GM19043 (cell line): ENCODE measurements around the gene RYR3.

Experiments
- ATAC-seq: cut with Tn5 transposase; IDR thresholded peaks from one replicate; pipeline ENCODE4 v1.9.1; 2021; ENCODE audit warnings: low read depth; ENCODE audit not compliant: unreplicated experiment

Gene RYR3

DNA sequence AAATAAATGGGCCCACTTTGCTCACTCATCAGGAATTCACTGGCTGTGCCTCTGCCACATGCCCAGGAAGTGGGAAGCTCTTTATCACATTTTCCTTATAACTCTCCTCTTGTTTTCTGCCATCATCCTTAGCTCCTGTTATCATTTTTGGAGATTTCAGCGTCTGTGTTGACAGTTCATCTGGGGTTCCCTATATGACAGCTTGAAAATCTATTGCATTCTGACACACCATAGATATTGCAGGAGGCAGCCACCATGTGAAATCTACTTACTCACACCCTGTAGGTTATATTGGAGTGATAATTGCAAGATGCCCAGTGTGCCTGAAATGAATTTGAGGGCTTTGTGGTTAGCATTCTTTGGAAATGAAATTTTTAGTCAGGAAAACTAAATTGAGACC, 132.9 kb downstream of the RYR3 start:
- ATAC-seq = no peak

DNA sequence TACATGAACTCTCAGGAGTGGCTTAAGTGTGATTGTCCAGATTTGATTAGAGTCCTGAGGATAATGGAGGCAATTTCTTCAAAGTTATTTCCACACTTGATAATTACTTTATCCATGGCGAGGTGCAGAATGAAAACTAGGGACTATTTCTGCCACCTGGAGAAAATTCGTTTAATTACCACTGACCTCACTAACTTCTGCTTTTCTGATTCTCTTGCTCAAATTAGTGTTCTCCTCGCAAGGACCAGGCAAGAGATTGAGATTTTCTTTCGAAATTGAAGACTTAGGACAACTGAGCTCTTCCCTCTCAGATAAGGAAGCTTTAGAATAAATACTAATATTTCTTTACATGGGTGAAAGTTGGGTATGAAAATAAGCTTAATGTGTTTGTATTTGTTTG, 135.2 kb downstream of the RYR3 start:
- no peak for ATAC-seq

DNA sequence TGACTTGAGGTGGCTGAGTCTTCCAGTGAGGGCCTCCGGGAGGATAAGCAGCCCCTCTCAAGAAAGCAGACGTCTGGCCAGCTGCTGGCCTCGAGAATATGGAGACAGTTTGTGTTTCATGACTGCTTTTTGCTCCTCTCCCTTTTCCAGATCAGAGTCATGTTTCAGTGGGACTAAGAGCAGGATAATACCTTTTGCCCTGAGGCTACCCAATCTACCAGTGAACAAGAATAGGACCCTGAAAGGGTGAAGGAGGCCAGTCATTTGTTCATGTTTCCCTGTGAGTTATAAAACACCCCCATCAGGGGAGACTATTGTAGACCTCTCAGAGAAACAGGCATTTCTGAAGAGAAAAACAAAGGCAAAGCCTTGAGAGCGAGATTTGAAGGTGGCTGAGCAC, 137.4 kb downstream of the RYR3 start:
- no peak for ATAC-seq

DNA sequence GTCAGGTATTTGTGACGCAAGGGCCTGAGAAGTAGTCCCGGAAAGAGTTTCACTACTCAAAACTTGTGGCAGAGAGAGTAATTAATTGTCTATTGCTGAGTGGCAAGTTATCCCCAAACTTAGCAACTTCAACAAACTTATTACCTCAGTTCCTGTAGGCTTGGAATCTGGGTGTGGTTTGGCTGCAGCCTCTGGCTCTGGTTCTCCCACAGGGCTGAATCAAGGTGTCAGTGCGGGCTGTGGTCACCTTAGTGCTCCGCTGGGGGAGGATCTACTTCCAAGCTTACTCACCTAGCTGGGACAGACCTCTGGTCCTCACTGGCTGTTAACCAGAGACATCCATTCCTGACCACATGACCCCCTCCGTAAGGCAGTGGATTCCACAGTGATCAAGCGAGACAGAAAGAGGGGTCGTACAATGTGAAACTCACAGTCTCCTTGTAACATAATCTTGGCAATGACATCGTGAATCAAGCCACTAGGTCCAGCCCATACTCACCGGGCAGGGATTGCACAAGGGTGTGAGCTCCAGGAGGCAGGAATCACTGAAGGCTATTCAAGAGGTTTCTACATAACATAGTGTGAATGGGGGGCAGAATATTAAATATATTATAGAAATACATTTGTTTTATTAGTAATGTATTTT, 138.3 kb downstream of the RYR3 start:
- no peak for ATAC-seq

DNA sequence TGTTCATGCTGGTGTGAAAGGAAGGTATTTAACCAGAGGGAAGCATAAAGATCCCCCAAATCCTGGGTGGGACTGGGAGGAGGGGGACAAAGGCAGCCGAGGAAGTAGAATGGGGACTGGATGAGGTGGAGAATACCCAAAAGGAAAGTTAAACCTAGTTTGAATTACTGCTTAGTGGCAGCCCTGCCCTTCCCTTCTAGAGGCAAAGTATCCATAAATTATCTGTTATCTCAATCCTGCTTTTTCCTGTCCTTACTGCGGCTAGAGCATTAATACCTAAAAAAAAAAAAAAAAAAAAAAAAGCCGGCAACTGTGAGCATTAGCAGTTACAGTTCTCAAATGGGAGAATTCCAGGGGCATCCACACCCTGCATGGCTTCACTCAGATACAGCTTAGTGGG, 139.0 kb downstream of the RYR3 start:
- no peak for ATAC-seq

DNA sequence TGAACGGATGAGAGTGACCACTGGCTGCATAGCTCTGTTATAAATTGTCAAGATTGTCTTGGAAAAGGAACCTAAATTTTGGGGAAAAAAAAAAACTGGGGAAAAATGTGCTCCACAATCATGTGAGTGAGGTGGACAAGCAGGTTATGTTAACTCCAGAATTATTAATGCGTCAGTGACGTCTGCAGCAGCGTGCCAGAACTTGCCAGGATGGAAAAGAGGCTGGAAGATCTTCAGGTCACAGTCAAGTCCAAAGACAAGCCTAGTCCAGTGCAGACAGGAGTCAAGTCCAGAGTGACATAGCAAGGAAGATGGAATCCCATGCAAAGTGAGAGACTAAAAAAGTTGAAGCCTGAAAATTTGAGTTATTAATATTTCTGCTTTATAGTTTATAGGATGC, 140.6 kb downstream of the RYR3 start:
- no peak for ATAC-seq

DNA sequence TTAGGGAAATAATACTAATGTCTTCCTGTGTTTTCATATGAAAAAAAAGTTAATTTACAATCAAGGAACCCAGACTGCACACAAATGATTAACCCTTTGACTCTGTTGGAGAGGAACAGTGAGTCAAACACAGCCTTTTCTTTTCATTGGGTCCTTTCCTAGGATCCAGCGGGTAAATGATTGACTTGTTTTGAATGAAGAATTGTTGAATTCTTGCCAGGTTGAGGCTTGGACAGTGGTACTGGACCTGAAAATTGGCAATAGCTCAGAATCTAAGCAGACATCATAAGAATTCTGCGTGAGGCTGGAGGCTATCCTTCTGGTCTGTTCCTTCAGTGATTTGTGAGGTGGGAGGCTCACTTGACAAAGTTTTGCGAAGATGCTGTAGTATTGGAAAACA, 143.0 kb downstream of the RYR3 start:
- ATAC-seq = no peak

DNA sequence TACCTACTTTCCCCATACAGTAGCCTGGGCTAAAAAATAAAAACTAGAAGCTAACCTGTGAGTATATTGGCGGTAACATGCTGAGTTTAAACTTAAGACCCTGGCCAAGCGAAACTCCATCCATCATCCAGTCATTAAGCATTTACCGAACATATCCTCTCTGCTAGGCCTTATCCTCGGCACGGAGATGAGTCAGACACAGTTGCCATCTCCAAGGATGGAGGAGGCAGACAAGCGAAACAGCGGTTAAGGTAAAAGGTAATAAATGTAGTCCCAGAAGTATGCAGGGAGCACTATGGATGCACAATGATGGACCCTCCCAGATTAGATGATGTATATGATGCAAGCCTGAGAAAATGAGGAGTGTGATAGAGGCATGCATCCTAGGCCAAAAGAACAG, 143.6 kb downstream of the RYR3 start:
- ATAC-seq = no peak

DNA sequence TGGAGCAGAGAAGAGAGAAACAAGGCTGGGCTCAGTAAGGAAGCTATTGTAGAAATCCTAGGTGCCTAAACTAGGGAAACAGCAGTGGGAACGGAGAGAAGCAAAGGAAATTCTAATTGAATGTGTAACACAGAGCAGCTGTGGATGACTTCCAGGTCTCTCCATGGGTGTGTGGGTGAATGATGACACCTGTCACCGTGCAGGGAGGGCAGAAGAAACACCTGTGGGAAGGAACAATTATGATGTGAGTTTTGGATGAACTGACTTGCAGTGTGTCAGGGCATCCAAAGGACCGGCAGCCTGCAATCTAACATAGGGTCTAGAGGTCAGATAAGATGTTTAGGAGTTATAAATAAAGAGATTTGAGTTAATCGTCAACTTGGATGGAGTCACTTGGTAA, 144.2 kb downstream of the RYR3 start:
- no peak for ATAC-seq

DNA sequence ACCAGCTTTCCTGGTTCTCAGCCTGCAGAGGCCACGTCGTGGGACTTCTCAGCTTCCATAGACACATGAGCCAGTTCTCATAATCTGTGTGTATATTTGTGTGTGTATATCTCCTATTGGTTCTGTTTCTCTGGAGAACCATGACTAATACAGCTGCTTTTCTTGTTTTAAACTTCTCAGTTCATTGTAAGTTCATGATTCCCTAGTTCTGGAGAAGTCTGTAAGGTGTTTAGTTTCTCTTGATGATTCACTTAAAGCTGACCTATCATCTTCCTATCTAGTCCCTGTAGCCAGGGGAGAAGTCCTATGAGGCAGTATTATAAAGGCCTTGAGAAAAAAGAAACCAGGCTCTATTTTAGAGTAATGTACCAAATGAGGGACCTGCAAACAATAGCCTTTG, 147.7 kb downstream of the RYR3 start:
- no peak for ATAC-seq

DNA sequence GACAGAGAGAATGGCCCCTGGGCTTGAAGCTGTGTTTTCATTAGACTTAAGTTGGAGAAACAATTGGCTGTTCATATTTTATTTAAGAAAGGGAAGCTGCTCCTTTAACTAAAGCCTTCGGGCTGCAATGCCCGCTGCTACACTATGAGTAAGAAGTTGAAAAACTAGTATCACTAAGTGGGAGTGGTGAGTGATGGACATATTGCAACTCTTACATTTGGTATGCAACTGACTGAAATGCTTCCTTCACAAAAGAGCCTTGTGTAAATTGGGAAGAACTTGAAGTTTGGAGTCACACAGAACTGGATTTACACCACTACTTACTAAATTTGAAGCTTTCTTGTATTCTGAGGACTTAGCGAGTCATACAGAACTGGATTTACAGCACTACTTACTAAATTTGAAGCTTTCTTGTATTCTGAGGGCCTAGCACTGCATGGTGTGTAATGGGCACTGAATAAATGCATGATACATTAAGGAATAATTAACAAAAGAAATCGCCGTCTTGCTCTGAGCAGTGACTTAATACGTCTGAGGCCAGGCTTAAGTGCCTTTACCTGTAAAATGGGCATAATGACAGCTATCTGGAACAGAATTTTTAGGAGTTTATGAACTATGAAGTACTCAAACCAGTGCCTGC, 149.5 kb downstream of the RYR3 start:
- ATAC-seq = no peak

DNA sequence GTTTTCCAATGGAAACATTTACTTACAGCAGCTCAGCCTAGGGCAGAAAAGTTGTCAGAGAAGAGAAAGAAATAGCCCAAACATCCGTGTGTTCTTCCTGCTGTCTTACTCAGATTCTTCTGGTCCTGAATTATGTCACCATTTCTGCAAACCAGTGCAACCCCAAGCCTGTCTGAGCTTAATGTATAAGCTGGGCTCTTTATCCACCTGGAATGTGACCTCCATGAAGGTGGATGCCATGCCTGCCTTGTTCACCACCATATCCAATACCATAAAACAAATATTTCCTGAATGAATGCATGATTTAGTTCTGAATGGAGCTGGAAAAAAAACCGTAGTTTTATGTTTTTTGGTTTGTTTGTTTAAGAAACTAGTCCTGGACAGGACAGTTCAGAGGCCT, 150.9 kb downstream of the RYR3 start:
- no peak for ATAC-seq

DNA sequence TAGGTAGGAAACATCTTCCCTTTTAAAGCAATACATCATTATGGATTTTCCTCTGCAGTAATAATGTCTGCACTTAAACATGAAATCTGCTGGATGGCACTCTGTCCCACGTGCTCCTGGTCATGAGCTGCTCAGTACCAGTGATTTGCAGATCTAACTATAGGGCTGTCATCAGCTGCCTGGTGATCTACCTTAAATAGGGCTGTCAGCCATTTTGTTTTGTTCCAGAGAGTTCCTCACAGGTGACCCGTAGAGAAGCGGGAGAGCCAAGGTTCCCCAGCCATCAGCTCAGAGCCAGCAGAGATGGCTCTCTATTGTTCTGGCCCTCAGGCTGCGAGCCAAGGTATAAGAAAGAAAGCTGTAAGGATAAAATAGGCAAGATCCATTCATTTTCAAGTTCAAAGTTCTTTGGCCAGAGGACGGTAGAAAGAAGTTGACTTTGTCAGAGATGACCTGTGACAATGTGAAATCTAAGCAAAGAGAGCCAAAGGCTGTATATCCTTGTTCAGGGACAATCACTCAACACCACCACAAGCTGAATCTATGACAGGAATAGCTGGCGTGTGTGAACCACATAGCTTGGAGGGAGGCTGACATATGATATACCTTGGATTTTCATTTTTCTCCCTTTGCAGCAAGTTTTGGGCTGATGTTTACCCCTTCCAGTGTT, 156.5 kb downstream of the RYR3 start:
- no peak for ATAC-seq

DNA sequence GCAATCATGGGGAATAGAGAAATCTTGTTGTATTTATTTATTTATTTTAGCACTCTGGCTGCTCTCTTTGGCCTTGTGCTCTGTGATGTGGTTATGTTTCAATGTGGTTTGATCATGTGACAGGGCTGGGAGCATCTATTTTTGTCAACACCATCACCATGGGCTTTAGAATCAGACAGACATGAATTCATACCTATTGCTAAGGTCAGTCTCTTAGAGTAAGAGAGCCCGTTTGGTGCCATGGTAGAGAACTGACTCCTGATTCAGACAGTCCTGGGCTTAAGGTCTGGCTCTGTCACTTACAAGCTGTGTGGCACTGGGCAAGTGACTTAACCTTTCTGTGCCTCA, 157.0 kb downstream of the RYR3 start:
- no peak for ATAC-seq

DNA sequence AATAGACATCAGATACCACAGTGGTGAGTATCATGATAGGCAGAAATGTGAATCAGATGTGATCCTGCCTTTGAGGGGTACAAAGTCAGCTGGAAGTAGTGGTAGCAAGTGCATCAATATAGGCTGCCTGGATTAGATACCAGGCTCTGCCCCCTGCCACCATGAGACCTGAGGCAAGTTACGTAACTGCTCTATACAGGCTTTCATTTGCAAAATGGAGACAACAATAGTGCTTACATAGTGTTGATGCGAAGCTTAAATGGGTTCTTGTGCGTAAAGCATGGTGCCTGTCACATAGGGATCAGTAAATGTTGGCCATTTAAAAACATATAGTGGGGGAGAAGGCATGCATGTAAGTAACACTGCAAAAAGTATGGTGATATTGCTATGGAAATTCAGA, 158.0 kb downstream of the RYR3 start:
- no peak for ATAC-seq

DNA sequence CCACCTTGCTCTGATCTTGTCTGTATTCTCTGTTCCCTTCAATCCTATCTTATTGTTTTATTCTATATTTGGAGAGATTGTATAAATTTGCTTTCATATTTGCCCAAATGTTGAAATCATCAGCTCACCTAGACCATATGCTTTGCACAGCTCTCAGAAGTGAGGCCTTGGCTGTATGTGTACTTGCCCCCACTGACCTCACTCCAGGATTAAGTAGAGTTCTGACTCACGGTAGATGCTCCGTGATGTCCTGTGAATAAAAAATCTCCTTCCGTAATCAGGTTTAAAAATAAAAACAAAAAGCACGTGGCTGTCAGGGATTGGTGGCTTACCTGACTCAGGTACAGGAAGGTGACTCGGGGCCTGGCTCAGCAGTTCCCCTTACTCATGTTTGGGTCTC, 162.2 kb downstream of the RYR3 start:
- ATAC-seq = no peak

DNA sequence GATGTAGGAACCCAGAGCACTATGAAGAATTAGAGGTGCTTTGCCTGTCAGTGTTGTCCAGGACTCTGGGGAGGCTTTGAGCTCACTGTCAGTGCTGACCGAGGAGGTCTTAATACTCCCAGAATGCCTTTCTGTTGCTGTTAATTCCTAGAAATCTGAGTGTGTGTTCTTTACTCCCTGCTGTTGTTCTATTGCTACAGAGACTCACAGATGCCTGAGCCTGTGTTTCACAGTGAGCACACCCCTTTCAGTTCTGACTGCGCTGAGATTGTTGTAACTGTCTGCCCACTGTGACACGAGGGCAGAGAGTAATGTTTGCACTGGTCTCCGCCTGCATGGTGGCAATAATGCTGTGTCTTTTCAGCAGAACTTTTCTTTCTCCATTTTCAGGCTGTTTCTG, 162.9 kb downstream of the RYR3 start:
- ATAC-seq = no peak

DNA sequence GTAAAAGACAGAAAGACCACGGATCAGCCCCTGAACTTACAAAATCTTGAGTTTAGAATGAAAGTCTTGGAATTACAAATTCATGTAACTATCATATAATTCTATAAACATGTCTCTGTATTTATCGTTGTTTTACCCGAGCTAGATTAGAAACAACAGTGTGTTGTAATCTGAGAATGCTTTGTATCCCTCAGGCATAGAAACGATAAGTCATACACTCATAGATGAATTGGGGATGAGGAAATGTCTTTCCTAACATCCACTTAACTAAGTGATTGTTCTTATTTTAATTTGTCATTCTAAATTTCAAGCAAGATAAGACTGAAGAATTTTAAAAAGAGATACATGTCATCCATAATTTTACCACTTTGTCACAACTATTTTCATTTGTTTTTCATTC, 165.3 kb downstream of the RYR3 start:
- ATAC-seq = no peak

DNA sequence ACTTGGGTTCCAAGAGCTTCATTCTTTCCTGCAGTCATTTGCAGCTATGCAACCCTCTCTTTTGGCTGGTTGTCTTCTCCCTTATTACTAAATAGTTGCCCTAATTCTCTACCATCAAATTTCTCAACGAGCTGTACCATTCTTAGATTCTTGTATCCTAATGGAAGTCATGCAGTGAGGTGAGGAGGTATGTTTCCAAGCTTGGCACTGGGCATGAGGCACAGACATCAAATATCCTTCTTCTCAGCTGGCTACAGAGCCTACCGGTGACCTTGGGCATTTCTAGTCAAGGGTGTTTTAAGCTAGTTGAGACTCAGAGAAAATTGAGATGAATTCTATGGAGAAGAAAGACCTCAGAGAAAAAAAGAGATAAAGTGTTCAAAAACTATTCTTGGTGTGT, 166.1 kb downstream of the RYR3 start:
- ATAC-seq = no peak

DNA sequence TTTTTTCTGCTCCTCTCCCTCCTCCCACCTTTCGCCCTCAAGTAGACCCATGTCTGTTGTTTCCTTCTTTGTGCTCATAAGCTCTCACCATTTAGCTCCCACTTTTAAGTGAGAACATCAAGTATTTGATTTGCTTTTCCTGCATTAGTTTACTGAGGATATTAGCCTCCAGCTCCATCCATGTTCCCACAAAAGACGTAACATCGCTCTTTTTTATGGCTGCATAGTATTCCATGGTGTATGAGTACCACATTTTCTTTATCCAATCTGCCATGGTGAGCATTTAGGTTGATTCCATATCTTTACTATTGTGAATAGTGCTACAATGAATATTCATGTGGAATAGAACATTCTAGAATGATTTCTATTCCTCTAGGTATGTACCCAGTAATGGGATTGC, 178.6 kb downstream of the RYR3 start:
- no peak for ATAC-seq

DNA sequence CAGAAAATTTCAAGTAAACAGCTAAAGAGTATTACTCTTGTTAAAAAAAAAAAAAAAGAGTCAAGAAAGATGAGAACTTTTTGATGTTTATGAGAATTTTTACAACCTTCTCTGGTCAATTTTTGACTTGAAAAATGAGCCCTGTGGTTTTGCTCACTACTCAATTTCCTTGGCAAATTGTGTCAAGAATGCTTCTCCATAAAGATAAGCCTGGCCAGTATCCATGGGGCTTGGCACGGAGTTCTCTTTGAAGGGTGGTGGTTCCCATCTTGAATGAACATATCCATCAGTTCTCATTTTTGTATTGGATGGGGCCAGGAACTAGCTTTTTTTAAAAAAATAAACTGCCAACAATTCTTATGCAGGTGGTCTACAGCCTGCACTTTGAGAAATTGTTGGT, 179.9 kb downstream of the RYR3 start:
- ATAC-seq = no peak

DNA sequence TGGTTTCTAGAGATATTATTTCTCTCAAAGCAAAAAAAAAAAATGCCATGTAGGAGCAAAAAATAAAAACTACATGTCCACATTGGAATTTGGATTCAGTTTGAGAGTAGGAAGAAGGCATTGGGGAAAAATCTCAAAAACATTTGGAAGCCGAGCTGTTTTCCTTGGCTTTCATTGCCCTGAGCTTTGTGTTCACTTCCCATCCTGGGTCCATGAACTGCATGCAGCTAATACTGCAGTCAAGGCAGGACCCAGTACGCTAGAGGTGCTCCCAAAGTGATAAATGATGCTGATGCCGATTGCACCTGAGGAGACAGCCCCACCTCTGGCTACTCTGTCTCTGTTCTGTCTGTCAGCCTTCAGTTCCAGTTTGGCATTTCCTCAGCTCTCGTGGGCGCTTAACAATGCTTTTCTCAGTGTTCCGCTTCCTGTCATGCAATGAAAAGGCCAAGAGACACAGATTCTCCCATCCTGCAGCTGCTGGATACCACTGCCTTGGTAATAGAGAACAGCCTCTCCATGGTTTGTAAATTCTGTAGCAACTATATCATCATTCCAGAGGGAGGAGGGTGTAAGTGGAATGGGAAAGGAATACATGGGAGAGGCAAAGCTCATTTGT, 181.8 kb downstream of the RYR3 start:
- no peak for ATAC-seq
